Uterus (tissue), 4 donors: ENCODE measurements around the gene IBTK. TPM values are rescaled to one million over a fixed set of nuclear protein-coding genes. Genes with fewer than 3 reads are reported as not detected.

ENCODE experiments used
- DNase-seq, 2 donors: peaks; one replicate each; pipeline ENCODE4 v3.0.0-alpha.2; 2019 to 2020
- H3K27ac ChIP-seq, 2 donors: fragments of 200-600 bp; sonication (generic); 1 replicate in 1 of 2; 2 replicates in 1 of 2; pipeline ENCODE4 v1.5.1; 2016 to 2018
- H3K27me3 ChIP-seq, 2 donors: fragments of 200-600 bp; sonication (generic); one replicate each; pipeline ENCODE4 v1.5.1; 2018 to 2019; ENCODE audit warnings: control low read depth in 1 of 2
- H3K36me3 ChIP-seq, 2 donors: fragments of 200-600 bp; sonication (generic); one replicate each; pipeline ENCODE4 v1.5.1; 2019; ENCODE audit warnings: control low read depth in 1 of 2
- H3K4me1 ChIP-seq, 2 donors: fragments of 200-600 bp; sonication (generic); one replicate each; pipeline ENCODE4 v1.5.1; 2018 to 2019; ENCODE audit warnings: control low read depth in 1 of 2
- H3K4me3 ChIP-seq, 2 donors: fragments of 200-600 bp; sonication (generic); 1 replicate in 1 of 2; 2 replicates in 1 of 2; pipeline ENCODE4 v1.5.1; 2018 to 2019; ENCODE audit warnings: mild to moderate bottlenecking in 1 of 2
- H3K9me3 ChIP-seq, 2 donors: fragments of 200-600 bp; sonication (generic); one replicate each; pipeline ENCODE4 v1.5.1; 2019; ENCODE audit warnings: control low read depth in 1 of 2
- CTCF ChIP-seq, 4 experiments: fragments of 200-600 bp in 2 of 4; fragments of 450-650 bp in 2 of 4; sonication (generic) in 2 of 4; IDR thresholded peaks; one replicate each; pipeline ENCODE4 v1.5.1; 2016 to 2019; ENCODE audit warnings: antibody characterized with exemption in 4 of 4, mild to moderate bottlenecking in 2 of 4, moderate library complexity in 1 of 4
- POLR2A ChIP-seq, 2 donors: fragments of 450-650 bp; IDR thresholded peaks; one replicate each; pipeline ENCODE4 v1.6.1; 2016; ENCODE audit warnings: antibody characterized with exemption in 2 of 2, mild to moderate bottlenecking in 1 of 2, moderate library complexity in 1 of 2
- intact Hi-C: fragments of 100-400 bp; cut with DNase I; formaldehyde crosslinking; loops from one replicate; pipeline ENCODE4 v1.15.1; 2023; ENCODE audit warnings: low total_unique reads
- total RNA-seq, 4 donors: library from RNA; depleted of rRNA in 3 of 4; stranded (reverse); fragments of >200 nt in 3 of 4; gene quantifications; one replicate each; pipeline versions ENCODE4 v1.1.0 to v1.2.4, GENCODE V29; 2014 to 2023
- donor health status: DM: yes; HTN: yes; CAD: no.

IBTK gene
- total RNA-seq, 4 donors from 2014 or later: 17.7 to 82.6 (median 34.3) TPM

GRCh38 chr6:82185948-82186535 lies 61.5 kb downstream of the IBTK start:
- no peak for TF ChIP-seq POLR2A (IDR thresholded peaks at IDR 0.05)
- TF ChIP-seq CTCF (IDR thresholded peaks at IDR 0.05): no peak
- Histone ChIP-seq H3K27ac (no peak overlapping the region), H3K36me3 (no peaks in the 10 kb centered on the region), H3K27me3 (no peaks in the 10 kb centered on the region), H3K4me1 (no peaks in the 10 kb centered on the region), H3K4me3 (no peak overlapping the region), H3K9me3 (no peaks in the 10 kb centered on the region)
- DNase-seq: no peak
- intact Hi-C loops: no loop called here

GRCh38 chr6:82183642-82184282 lies 63.8 kb downstream of the IBTK start:
- TF ChIP-seq CTCF (IDR thresholded peaks at IDR 0.05): no peak
- TF ChIP-seq POLR2A (IDR thresholded peaks at IDR 0.05): no peak
- Histone ChIP-seq H3K9me3 (no peaks in the 10 kb centered on the region), H3K27me3 (no peaks in the 10 kb centered on the region), H3K36me3 (no peaks in the 10 kb centered on the region), H3K4me3 (no peak overlapping the region), H3K4me1 (no peaks in the 10 kb centered on the region), H3K27ac (no peak overlapping the region)
- intact Hi-C loops: no loop called here
- DNase-seq: no peak

GRCh38 chr6:82182756-82183155 lies 64.8 kb downstream of the IBTK start:
- H3K9me3 ChIP-seq: no peaks in the 10 kb centered on the region
- H3K4me1 ChIP-seq: no peaks in the 10 kb centered on the region
- no peak overlapping the region for H3K4me3 ChIP-seq
- intact Hi-C loops: no loop called here
- no peaks in the 10 kb centered on the region for H3K36me3 ChIP-seq
- no peaks in the 10 kb centered on the region for H3K27me3 ChIP-seq
- TF ChIP-seq POLR2A (IDR thresholded peaks at IDR 0.05): no peak
- no peak for DNase-seq
- no peak overlapping the region for H3K27ac ChIP-seq

GRCh38 chr6:82179415-82179814 lies 68.1 kb downstream of the IBTK start:
- no peaks in the 10 kb centered on the region for H3K4me1 ChIP-seq
- H3K27me3 ChIP-seq: no peaks in the 10 kb centered on the region
- no peaks in the 10 kb centered on the region for H3K36me3 ChIP-seq
- no peak for TF ChIP-seq CTCF (IDR thresholded peaks at IDR 0.05)
- no peak for TF ChIP-seq POLR2A (IDR thresholded peaks at IDR 0.05)
- no peak for DNase-seq
- H3K4me3 ChIP-seq: no peak overlapping the region
- intact Hi-C loops: no loop called here
- H3K27ac ChIP-seq: no peak overlapping the region
- H3K9me3 ChIP-seq: no peaks in the 10 kb centered on the region

- Histone ChIP-seq H3K4me3 (no peak overlapping the region), H3K4me1 (no peaks in the 10 kb centered on the region), H3K27ac (no peak overlapping the region), H3K9me3 (no peaks in the 10 kb centered on the region), H3K36me3 (no peaks in the 10 kb centered on the region), H3K27me3 (no peaks in the 10 kb centered on the region)
- intact Hi-C loops: no loop called here
- TF ChIP-seq POLR2A (IDR thresholded peaks at IDR 0.05) (no peak), CTCF (IDR thresholded peaks at IDR 0.05) (no peak)
- DNase-seq: no peak
Measured at GRCh38 chr6:82178759-82179112, 68.8 kb downstream of the IBTK start.
